T-helper 17 cell (primary cell): Measurements from ENCODE around the gene OTOP3. TPM values are rescaled to one million over a fixed set of nuclear protein-coding genes. Genes with fewer than 3 reads are reported as not detected.

Experiments used
- ATAC-seq: fragments of 150-1000 bp; cut with Tn5 transposase; 2 replicates; pipeline ENCODE4 v1.10.0; 2021; ENCODE audit warnings: mild to moderate bottlenecking, moderate library complexity
- DNase-seq, 3 donors: peaks; one replicate each; pipeline versions ENCODE4 v3.0.0 to v3.0.0-alpha.2; 2020 to 2021
- H3K9me3 ChIP-seq: one replicate; pipeline ENCODE4 v1.7.0; 2013; ENCODE audit warnings: low read length, mild to moderate bottlenecking; ENCODE audit not compliant: control insufficient read depth, poor library complexity, severe bottlenecking
- H3K27ac Mint-ChIP-seq: one replicate; pipeline ENCODE4 v1.8.0; 2022; ENCODE audit warnings: mild to moderate bottlenecking, moderate library complexity, mixed read lengths
- H3K27me3 Mint-ChIP-seq: one replicate; pipeline ENCODE4 v1.8.0; 2022; ENCODE audit warnings: mixed read lengths
- H3K36me3 Mint-ChIP-seq: one replicate; pipeline ENCODE4 v1.8.0; 2022; ENCODE audit warnings: low read depth, mixed read lengths
- H3K4me1 Mint-ChIP-seq: one replicate; pipeline ENCODE4 v1.8.0; 2022; ENCODE audit warnings: mild to moderate bottlenecking, mixed read lengths
- H3K4me3 Mint-ChIP-seq: one replicate; pipeline ENCODE4 v1.8.0; 2022; ENCODE audit warnings: mild to moderate bottlenecking, moderate library complexity, mixed read lengths
- total RNA-seq, 4 donors: library from RNA in 2 of 4; stranded (reverse) in 2 of 4; gene quantifications; one replicate each; pipeline ENCODE4 v1.2.3 and lab custom pipeline; 2022 to 2026

OTOP3 gene
- total RNA-seq, 2 donors from 2014 or later = not detected

- Mint-ChIP-seq H3K4me3 (no peak overlapping the region), H3K27me3 (peaks cover 72% of the 10 kb centered on the region), H3K27ac (no peak overlapping the region), H3K4me1 (peaks cover 6% of the 10 kb centered on the region), H3K36me3 (peaks cover 6% of the 10 kb centered on the region)
- DNase-seq (no peak), ATAC-seq (no peak)
- H3K9me3 ChIP-seq = no peaks in the 10 kb centered on the region
These were observed 1.7 kb downstream of the OTOP3 start for GRCh38 chr17:74937064-74938051.

- H3K27ac Mint-ChIP-seq = no peak overlapping the region
- ATAC-seq (no peak), DNase-seq (no peak)
- peaks cover 72% of the 10 kb centered on the region for H3K27me3 Mint-ChIP-seq
- no peak overlapping the region for H3K4me3 Mint-ChIP-seq
- no peaks in the 10 kb centered on the region for H3K9me3 ChIP-seq
- H3K36me3 Mint-ChIP-seq = peaks cover 6% of the 10 kb centered on the region
- H3K4me1 Mint-ChIP-seq = peaks cover 6% of the 10 kb centered on the region
These were observed 2.7 kb downstream of the OTOP3 start for GRCh38 chr17:74938194-74938950.

GRCh38 chr17:74939534-74939933, 3.8 kb downstream of the OTOP3 start:
- H3K27me3 Mint-ChIP-seq = peaks cover 71% of the 10 kb centered on the region
- H3K4me3 Mint-ChIP-seq = no peak overlapping the region
- ATAC-seq = no peak
- H3K9me3 ChIP-seq = no peaks in the 10 kb centered on the region
- H3K27ac Mint-ChIP-seq = no peak overlapping the region
- no peak for DNase-seq
- peaks cover 6% of the 10 kb centered on the region for H3K4me1 Mint-ChIP-seq
- peaks cover 6% of the 10 kb centered on the region for H3K36me3 Mint-ChIP-seq

- H3K27me3 Mint-ChIP-seq = peaks cover 66% of the 10 kb centered on the region
- H3K36me3 Mint-ChIP-seq = peaks cover 6% of the 10 kb centered on the region
- no peak overlapping the region for H3K27ac Mint-ChIP-seq
These were observed 5.5 kb downstream of the OTOP3 start for GRCh38 chr17:74941128-74941725.

GRCh38 chr17:74943808-74944522, 8.3 kb downstream of the OTOP3 start:
- Mint-ChIP-seq H3K36me3 (peaks cover 4% of the 10 kb centered on the region), H3K4me3 (no peak overlapping the region), H3K27ac (no peak overlapping the region), H3K27me3 (peaks cover 51% of the 10 kb centered on the region), H3K4me1 (peaks cover 3% of the 10 kb centered on the region)
- ATAC-seq (no peak), DNase-seq (no peak)
- H3K9me3 ChIP-seq = no peaks in the 10 kb centered on the region

More at GRCh38 chr17:74941128-74941725, 5.5 kb downstream of the OTOP3 start:
- H3K9me3 ChIP-seq = no peaks in the 10 kb centered on the region
- Mint-ChIP-seq H3K4me3 (no peak overlapping the region), H3K4me1 (peaks cover 6% of the 10 kb centered on the region)
- DNase-seq (no peak), ATAC-seq (no peak)

GRCh38 chr17:74945543-74945942, 9.8 kb downstream of the OTOP3 start:
- Mint-ChIP-seq H3K4me1 (no peaks in the 10 kb centered on the region), H3K36me3 (no peaks in the 10 kb centered on the region), H3K4me3 (no peak overlapping the region), H3K27ac (no peak overlapping the region), H3K27me3 (peaks cover 43% of the 10 kb centered on the region)
- ATAC-seq (no peak), DNase-seq (no peak)
- H3K9me3 ChIP-seq = no peaks in the 10 kb centered on the region

- ATAC-seq (no peak), DNase-seq (no peak)
- Mint-ChIP-seq H3K27me3 (peaks cover 37% of the 10 kb centered on the region), H3K4me1 (no peaks in the 10 kb centered on the region), H3K36me3 (no peaks in the 10 kb centered on the region), H3K27ac (no peak overlapping the region), H3K4me3 (no peak overlapping the region)
- H3K9me3 ChIP-seq = no peaks in the 10 kb centered on the region
These were observed 10.9 kb downstream of the OTOP3 start for GRCh38 chr17:74946641-74947040.

GRCh38 chr17:74947041-74947754, 11.5 kb downstream of the OTOP3 start:
- ATAC-seq (no peak), DNase-seq (no peak)
- no peak overlapping the region for H3K27ac Mint-ChIP-seq
- no peak overlapping the region for H3K4me3 Mint-ChIP-seq
- H3K9me3 ChIP-seq = no peaks in the 10 kb centered on the region
- no peaks in the 10 kb centered on the region for H3K4me1 Mint-ChIP-seq
- H3K36me3 Mint-ChIP-seq = no peaks in the 10 kb centered on the region
- H3K27me3 Mint-ChIP-seq = peaks cover 32% of the 10 kb centered on the region

- DNase-seq (no peak), ATAC-seq (no peak)
- H3K9me3 ChIP-seq = no peaks in the 10 kb centered on the region
- Mint-ChIP-seq H3K4me1 (no peaks in the 10 kb centered on the region), H3K4me3 (no peak overlapping the region), H3K27me3 (peaks cover 15% of the 10 kb centered on the region), H3K27ac (no peak overlapping the region), H3K36me3 (peaks cover 2% of the 10 kb centered on the region)
These were observed 13.9 kb downstream of the OTOP3 start for GRCh38 chr17:74949455-74950115.

GRCh38 chr17:74950207-74950606, 14.5 kb downstream of the OTOP3 start:
- DNase-seq = no peak
- H3K4me3 Mint-ChIP-seq = no peak overlapping the region
- ATAC-seq = no peak
- H3K4me1 Mint-ChIP-seq = no peaks in the 10 kb centered on the region
- H3K27ac Mint-ChIP-seq = no peak overlapping the region
- H3K27me3 Mint-ChIP-seq = peaks cover 15% of the 10 kb centered on the region
- no peaks in the 10 kb centered on the region for H3K9me3 ChIP-seq
- H3K36me3 Mint-ChIP-seq = peaks cover 2% of the 10 kb centered on the region

GRCh38 chr17:74951065-74951464, 15.4 kb downstream of the OTOP3 start:
- DNase-seq (no peak), ATAC-seq (no peak)
- Mint-ChIP-seq H3K36me3 (peaks cover 2% of the 10 kb centered on the region), H3K4me3 (no peak overlapping the region), H3K4me1 (no peaks in the 10 kb centered on the region), H3K27ac (no peak overlapping the region), H3K27me3 (peaks cover 15% of the 10 kb centered on the region)
- H3K9me3 ChIP-seq = no peaks in the 10 kb centered on the region
